Activated T-helper 2 cell treated with anti-CD3 and anti-CD28 coated beads, Interferon-gamma antibody, Interleukin-2, Interleukin-4, amounts not matched to agents 10 μg/mL and 5 μg/mL and 100 μg/mL, durations not matched to agents 14 hours and 24 hours and 36 hours (primary cell): ENCODE measurements around the gene ATP10B. TPM values are rescaled to one million over a fixed set of nuclear protein-coding genes. Genes with fewer than 3 reads are reported as not detected.

Experiments used
- DNase-seq: peaks from one replicate; pipeline ENCODE4 v3.0.0; 2021; ENCODE audit warnings: low spot score
- H3K27ac Mint-ChIP-seq: one replicate; pipeline ENCODE4 v1.8.0; 2021; ENCODE audit warnings: mixed read lengths
- H3K27me3 Mint-ChIP-seq: one replicate; pipeline ENCODE4 v1.8.0; 2021; ENCODE audit warnings: low read depth, mixed read lengths
- H3K36me3 Mint-ChIP-seq: one replicate; pipeline ENCODE4 v1.8.0; 2021; ENCODE audit warnings: low read depth, mixed read lengths
- H3K4me1 Mint-ChIP-seq: one replicate; pipeline ENCODE4 v1.8.0; 2021; ENCODE audit warnings: low read depth, mixed read lengths
- H3K4me3 Mint-ChIP-seq: one replicate; pipeline ENCODE4 v1.8.0; 2021; ENCODE audit warnings: low read depth, mild to moderate bottlenecking, moderate library complexity, mixed read lengths
- H3K9me3 Mint-ChIP-seq: one replicate; pipeline ENCODE4 v1.8.0; 2021; ENCODE audit warnings: mixed read lengths
- intact Hi-C: fragments of 100-400 bp; cut with micrococcal nuclease; formaldehyde crosslinking; loops from one replicate; pipeline ENCODE4 v1.15.1; 2023
- total RNA-seq: library from RNA; stranded (reverse); gene quantifications from 2 replicates; pipeline ENCODE4 v1.2.3, GENCODE V29; 2022

The ATP10B gene
- total RNA-seq, 1 donor from 2014 or later, result not detected

- intact Hi-C loops, result no loop called here
These were observed 52.8 kb downstream of the ATP10B start for GRCh38 chr5:160799184-160799583.

GRCh38 chr5:160797020-160797419 lies 55.0 kb downstream of the ATP10B start:
- Mint-ChIP-seq H3K4me3 (no peak overlapping the region), H3K4me1 (no peaks in the 10 kb centered on the region), H3K9me3 (no peaks in the 10 kb centered on the region), H3K27me3 (no peaks in the 10 kb centered on the region), H3K36me3 (no peaks in the 10 kb centered on the region), H3K27ac (no peak overlapping the region)
- no peak for DNase-seq
- intact Hi-C loops, result no loop called here

More at GRCh38 chr5:160799184-160799583, 52.8 kb downstream of the ATP10B start:
- H3K4me3 Mint-ChIP-seq, result no peak overlapping the region
- H3K27ac Mint-ChIP-seq, result no peak overlapping the region
- H3K27me3 Mint-ChIP-seq, result no peaks in the 10 kb centered on the region
- H3K36me3 Mint-ChIP-seq, result no peaks in the 10 kb centered on the region
- no peak for DNase-seq
- H3K4me1 Mint-ChIP-seq, result no peaks in the 10 kb centered on the region
- H3K9me3 Mint-ChIP-seq, result no peaks in the 10 kb centered on the region

- Mint-ChIP-seq H3K9me3 (no peaks in the 10 kb centered on the region), H3K4me3 (no peak overlapping the region), H3K4me1 (no peaks in the 10 kb centered on the region), H3K27ac (no peak overlapping the region), H3K36me3 (no peaks in the 10 kb centered on the region), H3K27me3 (no peaks in the 10 kb centered on the region)
- DNase-seq, result no peak
- intact Hi-C loops, result no loop called here
These were observed 58.5 kb downstream of the ATP10B start for GRCh38 chr5:160793530-160793899.

- H3K4me1 Mint-ChIP-seq, result no peaks in the 10 kb centered on the region
- H3K4me3 Mint-ChIP-seq, result no peak overlapping the region
- no peaks in the 10 kb centered on the region for H3K9me3 Mint-ChIP-seq
- DNase-seq, result no peak
- no peak overlapping the region for H3K27ac Mint-ChIP-seq
- H3K36me3 Mint-ChIP-seq, result no peaks in the 10 kb centered on the region
- intact Hi-C loops, result no loop called here
- no peaks in the 10 kb centered on the region for H3K27me3 Mint-ChIP-seq
These were observed 59.1 kb downstream of the ATP10B start for GRCh38 chr5:160792732-160793529.

- H3K4me3 Mint-ChIP-seq, result no peak overlapping the region
- H3K4me1 Mint-ChIP-seq, result no peaks in the 10 kb centered on the region
- no peak overlapping the region for H3K27ac Mint-ChIP-seq
- no peaks in the 10 kb centered on the region for H3K9me3 Mint-ChIP-seq
- H3K36me3 Mint-ChIP-seq, result no peaks in the 10 kb centered on the region
- H3K27me3 Mint-ChIP-seq, result peaks cover under 1% of the 10 kb centered on the region
- intact Hi-C loops, result no loop called here
- DNase-seq, result no peak
These were observed 59.7 kb downstream of the ATP10B start for GRCh38 chr5:160792281-160792680.

DNA sequence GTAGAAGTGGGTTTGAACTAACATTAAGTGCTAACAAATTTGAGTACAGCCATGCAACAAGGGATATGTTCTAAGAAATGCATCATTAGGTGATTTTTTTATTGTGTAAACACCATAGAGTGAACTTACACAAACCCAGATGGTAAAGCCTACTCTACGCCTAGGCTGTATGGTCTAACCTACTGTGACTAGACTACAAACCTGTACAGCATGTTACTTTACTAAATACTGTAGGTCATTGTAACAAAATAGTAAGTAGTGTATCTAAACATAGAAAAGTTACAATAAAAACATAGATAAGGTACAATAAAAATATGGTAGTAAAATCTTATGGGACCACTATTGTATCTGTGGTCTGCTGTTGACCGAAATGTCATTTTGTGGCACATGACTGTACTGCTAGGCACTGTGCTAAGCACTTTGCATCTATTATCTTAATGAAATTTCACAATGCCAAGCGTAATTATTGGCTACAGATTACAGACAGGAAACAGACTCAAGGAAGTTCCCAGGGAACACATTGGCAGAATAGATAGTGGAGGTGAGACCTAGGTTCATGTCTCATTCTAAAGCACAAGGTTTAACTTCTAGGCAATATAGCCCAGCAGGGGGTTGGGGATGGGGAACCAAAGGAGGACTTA lies 62.7 kb downstream of the ATP10B start:
- no peaks in the 10 kb centered on the region for H3K36me3 Mint-ChIP-seq
- no peak overlapping the region for H3K27ac Mint-ChIP-seq
- no peaks in the 10 kb centered on the region for H3K9me3 Mint-ChIP-seq
- no peak overlapping the region for H3K4me3 Mint-ChIP-seq
- peaks cover 4% of the 10 kb centered on the region for H3K27me3 Mint-ChIP-seq
- intact Hi-C loops, result no loop called here
- peaks cover 1% of the 10 kb centered on the region for H3K4me1 Mint-ChIP-seq
- no peak for DNase-seq

DNA sequence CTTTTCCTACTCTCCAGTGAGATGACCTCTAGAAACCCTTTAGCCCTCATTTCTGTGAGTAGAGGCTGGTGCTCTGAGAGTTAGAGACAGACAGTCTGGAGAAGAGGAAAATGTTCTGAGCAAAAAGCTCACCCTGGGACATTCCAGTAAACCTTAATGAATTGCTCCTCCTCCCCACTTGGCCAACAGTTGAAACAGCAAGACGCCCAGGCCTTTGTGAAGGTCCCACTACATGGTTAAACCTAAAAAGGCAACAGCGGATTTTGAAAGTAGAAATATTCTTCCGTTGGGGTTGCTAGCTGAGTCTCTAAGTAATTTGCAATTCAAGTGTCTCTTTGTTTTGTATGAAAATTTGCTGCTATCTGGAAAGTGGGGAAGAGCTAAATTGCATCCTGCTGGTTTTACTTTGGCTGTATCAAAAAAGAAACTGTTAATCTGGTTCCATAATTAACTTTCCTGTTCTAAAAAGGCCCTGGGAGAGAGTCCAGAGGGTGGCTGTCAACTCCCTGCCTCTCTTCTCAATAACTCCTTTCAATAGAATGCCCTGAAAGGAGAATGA lies 63.8 kb downstream of the ATP10B start:
- intact Hi-C loops, result no loop called here
- no peaks in the 10 kb centered on the region for H3K9me3 Mint-ChIP-seq

GRCh38 chr5:160787240-160787639 lies 64.8 kb downstream of the ATP10B start:
- Mint-ChIP-seq H3K27me3 (peaks cover 4% of the 10 kb centered on the region), H3K9me3 (no peaks in the 10 kb centered on the region), H3K36me3 (no peaks in the 10 kb centered on the region), H3K27ac (no peak overlapping the region), H3K4me1 (peaks cover 1% of the 10 kb centered on the region), H3K4me3 (no peak overlapping the region)
- DNase-seq, result no peak
- intact Hi-C loops, result loop anchor here (2.0 kb wide), 2 partner anchors 278 to 348 kb away; no protein-coding TSS in a partner anchor

More for the DNA sequence above, 63.8 kb downstream of the ATP10B start:
- DNase-seq, result no peak
- Mint-ChIP-seq H3K4me1 (peaks cover 1% of the 10 kb centered on the region), H3K4me3 (no peak overlapping the region), H3K27ac (no peak overlapping the region), H3K36me3 (no peaks in the 10 kb centered on the region), H3K27me3 (peaks cover 4% of the 10 kb centered on the region)

- Mint-ChIP-seq H3K4me3 (no peak overlapping the region), H3K27me3 (no peaks in the 10 kb centered on the region), H3K27ac (no peak overlapping the region), H3K9me3 (no peaks in the 10 kb centered on the region), H3K4me1 (no peaks in the 10 kb centered on the region), H3K36me3 (no peaks in the 10 kb centered on the region)
- intact Hi-C loops, result no loop called here
- no peak for DNase-seq
These were observed 77.2 kb downstream of the ATP10B start for GRCh38 chr5:160774666-160775315.

GRCh38 chr5:160773646-160774410 lies 78.2 kb downstream of the ATP10B start:
- no peaks in the 10 kb centered on the region for H3K4me1 Mint-ChIP-seq
- intact Hi-C loops, result no loop called here
- no peak for DNase-seq
- H3K36me3 Mint-ChIP-seq, result no peaks in the 10 kb centered on the region
- no peaks in the 10 kb centered on the region for H3K27me3 Mint-ChIP-seq
- no peak overlapping the region for H3K27ac Mint-ChIP-seq
- no peaks in the 10 kb centered on the region for H3K9me3 Mint-ChIP-seq
- no peak overlapping the region for H3K4me3 Mint-ChIP-seq

- Mint-ChIP-seq H3K4me1 (no peaks in the 10 kb centered on the region), H3K27ac (no peak overlapping the region), H3K9me3 (no peaks in the 10 kb centered on the region), H3K36me3 (no peaks in the 10 kb centered on the region), H3K4me3 (no peak overlapping the region), H3K27me3 (peaks cover 1% of the 10 kb centered on the region)
- DNase-seq, result no peak
- intact Hi-C loops, result no loop called here
These were observed 79.2 kb downstream of the ATP10B start for GRCh38 chr5:160772854-160773253.

DNA sequence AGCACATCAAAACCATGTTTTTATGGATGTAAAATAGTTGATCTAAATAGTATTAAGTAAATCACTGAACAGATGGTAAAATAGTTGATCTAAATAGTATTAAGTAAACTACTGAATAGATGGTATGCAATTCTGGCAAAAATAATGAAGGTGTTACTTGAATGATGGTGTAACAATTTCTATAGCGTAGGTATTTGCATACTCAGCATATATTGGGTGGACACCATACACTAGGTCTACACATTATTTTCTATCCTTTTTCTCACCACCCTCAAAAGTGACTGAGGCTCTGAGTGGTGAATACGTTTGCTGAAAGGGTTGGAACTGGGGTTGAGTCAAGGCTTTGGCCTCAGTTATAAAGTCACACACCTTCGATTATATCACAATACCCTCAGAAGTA lies 81.3 kb downstream of the ATP10B start:
- intact Hi-C loops, result no loop called here
- Mint-ChIP-seq H3K4me3 (no peak overlapping the region), H3K36me3 (no peaks in the 10 kb centered on the region), H3K27ac (no peak overlapping the region), H3K4me1 (no peaks in the 10 kb centered on the region), H3K9me3 (no peaks in the 10 kb centered on the region), H3K27me3 (peaks cover 2% of the 10 kb centered on the region)
- no peak for DNase-seq
